ENCODE data around the gene ZDHHC24.

The ZDHHC24 gene

GRCh38 chr11:66566221-66566620 lies 20.4 kb upstream of the ZDHHC24 start:
- DNase-seq (ENCODE audit: low read depth in 3 of 3), result no peak

- DNase-seq (ENCODE audit: low read depth in 3 of 3), result no peak
Observed at GRCh38 chr11:66564984-66565383, 19.1 kb upstream of the ZDHHC24 start.

- DNase-seq (ENCODE audit: low read depth in 3 of 3), result no peak
Observed at GRCh38 chr11:66564538-66564937, 18.7 kb upstream of the ZDHHC24 start.

- no peak for DNase-seq (ENCODE audit: low read depth in 3 of 3)
Observed at GRCh38 chr11:66563832-66564231, 18.0 kb upstream of the ZDHHC24 start.

- no peak for DNase-seq (ENCODE audit: low read depth in 3 of 3)
Observed at GRCh38 chr11:66562907-66563583, 17.2 kb upstream of the ZDHHC24 start.

GRCh38 chr11:66562275-66562674 lies 16.4 kb upstream of the ZDHHC24 start:
- DNase-seq (ENCODE audit: low read depth in 3 of 3), result no peak

GRCh38 chr11:66561975-66562248 lies 16.1 kb upstream of the ZDHHC24 start:
- DNase-seq (ENCODE audit: low read depth in 3 of 3), result no peak

GRCh38 chr11:66561178-66561974 lies 15.5 kb upstream of the ZDHHC24 start:
- no peak for DNase-seq (ENCODE audit: low read depth in 3 of 3)

- DNase-seq (ENCODE audit: low read depth in 3 of 3), result no peak
Observed at GRCh38 chr11:66559866-66560676, 14.2 kb upstream of the ZDHHC24 start.

GRCh38 chr11:66559142-66559865 lies 13.5 kb upstream of the ZDHHC24 start:
- DNase-seq (ENCODE audit: low read depth in 3 of 3), result peak in 1 of 3 donors; percentile 11

GRCh38 chr11:66557733-66558326 lies 12.0 kb upstream of the ZDHHC24 start:
- DNase-seq (ENCODE audit: low read depth in 3 of 3), result no peak

- DNase-seq (ENCODE audit: low read depth in 3 of 3), result no peak
Observed at GRCh38 chr11:66556086-66556485, 10.2 kb upstream of the ZDHHC24 start.

- no peak for DNase-seq (ENCODE audit: low read depth in 3 of 3)
Observed at GRCh38 chr11:66555416-66555815, 9.6 kb upstream of the ZDHHC24 start.

- DNase-seq (ENCODE audit: low read depth in 3 of 3), result no peak
Observed at GRCh38 chr11:66554602-66555001, 8.8 kb upstream of the ZDHHC24 start.

- no peak for DNase-seq (ENCODE audit: low read depth in 3 of 3)
Observed at GRCh38 chr11:66550887-66551286, 5.0 kb upstream of the ZDHHC24 start.

GRCh38 chr11:66549696-66550095 lies 3.8 kb upstream of the ZDHHC24 start:
- no peak for DNase-seq (ENCODE audit: low read depth in 3 of 3)

- no peak for DNase-seq (ENCODE audit: low read depth in 3 of 3)
Observed at GRCh38 chr11:66548774-66549630, 3.2 kb upstream of the ZDHHC24 start.

GRCh38 chr11:66548041-66548440 lies 2.2 kb upstream of the ZDHHC24 start:
- DNase-seq (ENCODE audit: low read depth in 3 of 3), result no peak

- DNase-seq (ENCODE audit: low read depth in 3 of 3), result no peak
Observed at GRCh38 chr11:66547662-66548009, 1.8 kb upstream of the ZDHHC24 start.

GRCh38 chr11:66546966-66547661 lies 1.3 kb upstream of the ZDHHC24 start:
- no peak for DNase-seq (ENCODE audit: low read depth in 3 of 3)
